Breast epithelium (tissue), 4 donors: ENCODE data around the gene HUNK. TPM values are rescaled to one million over a fixed set of nuclear protein-coding genes. Genes with fewer than 3 reads are reported as not detected.

ENCODE experiments used
- DNase-seq, 2 donors: peaks; one replicate each; pipeline ENCODE4 v3.0.0-alpha.2; 2019; ENCODE audit warnings: low spot score in 2 of 2
- H3K27ac ChIP-seq, 2 donors: fragments of 200-600 bp; sonication (generic) in 1 of 2; one replicate each; pipeline ENCODE4 v1.5.1; 2016 to 2019; ENCODE audit warnings: mild to moderate bottlenecking in 1 of 2
- H3K27me3 ChIP-seq, 2 donors: fragments of 200-600 bp; sonication (generic) in 1 of 2; one replicate each; pipeline versions ENCODE4 v1.5.1 to v1.6.0; 2017 to 2019; ENCODE audit warnings: control low read depth in 1 of 2, mild to moderate bottlenecking in 1 of 2
- H3K36me3 ChIP-seq: fragments of 200-600 bp; one replicate; pipeline ENCODE4 v1.5.1; 2019
- H3K4me1 ChIP-seq, 2 donors: fragments of 200-600 bp; sonication (generic); one replicate each; pipeline ENCODE4 v1.5.1; 2016 to 2019; ENCODE audit warnings: control low read depth in 1 of 2
- H3K4me3 ChIP-seq, 3 donors: fragments of 200-600 bp; sonication (generic); 1 replicate in 2 of 3; 2 replicates in 1 of 3; pipeline ENCODE4 v1.5.1; 2016 to 2019; ENCODE audit warnings: mild to moderate bottlenecking in 3 of 3, moderate library complexity in 2 of 3
- H3K9me3 ChIP-seq, 2 donors: fragments of 200-600 bp; sonication (generic) in 1 of 2; one replicate each; pipeline ENCODE4 v1.5.1; 2016 to 2019; ENCODE audit warnings: control low read depth in 1 of 2
- CTCF ChIP-seq, 3 donors: fragments of 450-650 bp; IDR thresholded peaks; one replicate each; pipeline ENCODE4 v1.5.1; 2016 to 2017; ENCODE audit warnings: antibody characterized with exemption in 3 of 3, mild to moderate bottlenecking in 3 of 3, moderate library complexity in 3 of 3
- POLR2A ChIP-seq: fragments of 450-650 bp; IDR thresholded peaks from one replicate; pipeline ENCODE4 v1.6.1; 2016; ENCODE audit warnings: antibody characterized with exemption, mild to moderate bottlenecking, moderate library complexity
- POLR2AphosphoS5 ChIP-seq, 3 donors: sonication (generic); formaldehyde crosslinking; IDR thresholded peaks; one replicate each; pipeline ENCODE4 v1.6.1; 2017; ENCODE audit warnings: antibody characterized with exemption in 3 of 3
- intact Hi-C: fragments of 100-400 bp; cut with DNase I; formaldehyde crosslinking; loops from one replicate; pipeline ENCODE4 v1.15.1; 2023; ENCODE audit warnings: low total_unique reads
- total RNA-seq, 3 donors: library from RNA; depleted of rRNA; stranded (reverse); fragments of >200 nt; gene quantifications; one replicate each; pipeline ENCODE4 v1.1.0, GENCODE V29; 2016

HUNK gene
- total RNA-seq, 3 donors from 2014 or later, result 0.32 to 2.0 (median 1.3) TPM

DNA sequence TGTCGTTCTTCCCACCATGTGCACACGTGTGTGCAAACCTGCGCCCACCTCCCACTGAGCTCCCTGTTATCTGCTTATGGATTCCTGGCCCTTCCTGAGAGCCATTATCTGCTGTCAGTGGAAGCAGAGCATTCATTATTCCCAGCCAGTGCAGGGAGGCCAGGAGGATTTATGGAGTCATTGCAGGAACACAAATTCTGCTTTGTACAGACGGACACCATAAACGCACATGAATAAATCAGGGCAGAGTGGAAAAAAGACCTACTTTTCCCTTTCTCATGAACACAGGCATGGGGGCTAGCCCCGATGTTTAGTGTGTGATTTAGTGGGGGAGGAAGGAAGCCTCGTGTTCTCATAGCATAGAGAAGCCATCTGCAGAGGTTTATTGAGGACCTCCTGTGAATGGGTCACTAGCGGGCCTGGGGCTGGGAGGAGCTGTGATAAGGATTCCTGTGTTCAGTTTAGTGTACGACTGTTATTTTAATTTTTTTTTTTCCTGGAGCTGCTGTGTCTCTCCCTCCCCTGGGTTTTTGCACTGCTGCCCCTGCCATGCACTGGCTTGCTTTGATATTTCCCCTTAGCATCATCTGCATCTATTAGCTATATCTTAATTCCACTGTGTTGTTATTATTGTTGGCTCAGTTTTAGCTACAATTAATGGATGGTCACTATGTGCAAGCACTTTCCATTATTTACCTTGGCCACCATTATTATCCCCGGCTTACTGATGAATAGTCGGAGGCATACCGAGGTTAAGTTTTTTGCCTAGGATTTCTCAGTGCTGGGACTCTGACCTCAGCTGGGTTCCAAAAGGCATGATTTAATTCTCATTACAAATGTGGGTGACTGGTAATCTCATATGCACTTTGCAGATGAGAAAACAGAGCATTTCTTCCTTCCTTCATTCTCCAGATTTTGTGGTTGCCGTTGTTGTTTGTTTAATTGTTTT, 33.0 kb downstream of the HUNK start:
- no peak for DNase-seq
- H3K9me3 ChIP-seq, result no peaks in the 10 kb centered on the region
- H3K4me3 ChIP-seq, result no peak overlapping the region
- no peaks in the 10 kb centered on the region for H3K27me3 ChIP-seq
- H3K36me3 ChIP-seq, result no peaks in the 10 kb centered on the region
- TF ChIP-seq POLR2AphosphoS5 (IDR thresholded peaks at IDR 0.05) (no peak), CTCF (IDR thresholded peaks at IDR 0.05) (no peak), POLR2A (no peak)
- H3K4me1 ChIP-seq, result peaks cover 0 to 9% of the 10 kb centered on the region in 2 donors
- H3K27ac ChIP-seq, result no peak overlapping the region
- intact Hi-C loops, result no loop called here

GRCh38 chr21:31908106-31909031, 35.5 kb downstream of the HUNK start:
- TF ChIP-seq CTCF (IDR thresholded peaks at IDR 0.05) (no peak), POLR2A (no peak), POLR2AphosphoS5 (IDR thresholded peaks at IDR 0.05) (no peak)
- peaks cover 0 to 9% of the 10 kb centered on the region in 2 donors for H3K4me1 ChIP-seq
- intact Hi-C loops, result no loop called here
- H3K27me3 ChIP-seq, result no peaks in the 10 kb centered on the region
- H3K4me3 ChIP-seq, result peak overlapping the region in 2 of 3 donors; percentile 6 to 45
- H3K9me3 ChIP-seq, result no peaks in the 10 kb centered on the region
- peak overlapping the region; percentile 71 to 84 for H3K27ac ChIP-seq
- no peaks in the 10 kb centered on the region for H3K36me3 ChIP-seq
- DNase-seq, result peak; percentile 70 to 73

DNA sequence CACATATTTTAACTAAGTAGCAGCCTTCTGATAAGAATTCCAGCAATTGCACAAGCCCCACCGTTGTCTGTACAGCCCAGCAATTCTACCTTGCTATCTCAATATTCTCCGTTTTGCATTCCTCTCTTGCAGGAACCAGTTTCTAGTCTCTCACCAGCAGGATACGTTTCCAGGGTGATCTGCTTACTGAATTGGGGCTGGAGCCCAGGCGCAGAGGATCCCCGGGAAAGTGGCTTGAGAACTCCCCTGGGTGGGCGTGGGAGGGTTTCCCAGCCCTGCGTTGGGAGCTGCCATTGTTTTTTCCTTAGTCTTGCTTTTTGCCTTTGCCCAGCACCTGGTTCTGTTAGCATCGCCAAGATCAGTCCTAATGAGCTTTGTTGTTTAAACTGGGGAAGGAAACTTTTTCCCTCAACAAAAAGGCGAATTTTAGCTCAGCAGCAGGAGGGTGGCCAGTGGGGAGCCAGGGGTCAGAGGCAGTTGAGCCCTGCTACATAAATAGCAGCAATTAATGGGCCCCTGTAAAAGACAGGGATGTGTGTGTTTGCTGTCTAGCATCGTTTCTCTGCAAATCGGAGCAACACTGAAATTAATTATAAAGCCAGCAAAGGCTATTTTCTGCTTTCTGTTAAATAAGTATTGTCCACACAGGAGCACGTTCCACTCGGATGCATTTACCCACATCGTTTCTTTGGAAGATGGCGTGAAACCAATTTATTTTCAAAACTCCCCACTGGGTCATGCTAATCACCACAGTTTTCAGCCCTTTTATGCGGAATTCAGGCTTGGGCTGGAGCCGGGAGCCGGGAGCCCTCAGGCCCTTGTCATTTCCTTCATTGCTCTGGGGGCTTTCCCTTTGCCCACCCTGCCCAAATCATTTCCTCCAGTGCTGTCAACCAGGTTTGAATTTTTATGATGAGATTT, 36.6 kb downstream of the HUNK start:
- H3K27me3 ChIP-seq, result no peaks in the 10 kb centered on the region
- no peak for DNase-seq
- TF ChIP-seq CTCF (IDR thresholded peaks at IDR 0.05), result no peak
- TF ChIP-seq POLR2AphosphoS5 (IDR thresholded peaks at IDR 0.05), result no peak
- no peak for TF ChIP-seq POLR2A
- H3K9me3 ChIP-seq, result no peaks in the 10 kb centered on the region
- peaks cover 0 to 9% of the 10 kb centered on the region in 2 donors for H3K4me1 ChIP-seq
- intact Hi-C loops, result no loop called here
- H3K27ac ChIP-seq, result peak overlapping the region; percentile 52 to 84
- no peaks in the 10 kb centered on the region for H3K36me3 ChIP-seq
- H3K4me3 ChIP-seq, result no peak overlapping the region

DNA sequence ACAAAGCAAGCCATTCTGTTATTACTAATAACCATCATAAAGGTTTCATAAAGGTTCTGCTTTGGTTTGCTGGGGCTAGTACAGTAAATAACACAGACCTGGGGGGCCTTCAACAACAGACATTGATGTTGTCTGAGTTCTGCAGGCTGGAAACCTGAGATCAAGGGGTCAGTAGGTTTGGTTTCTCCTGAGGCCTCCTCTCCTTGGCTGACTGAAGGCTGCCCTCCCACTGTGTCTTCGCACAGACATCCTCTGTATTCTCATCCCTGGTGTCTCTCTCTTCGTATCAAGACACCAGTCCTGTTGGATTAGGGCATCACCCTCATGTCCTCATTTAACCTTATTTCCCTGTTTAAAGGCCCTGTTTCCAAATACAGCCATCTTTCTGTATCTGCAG, 37.3 kb downstream of the HUNK start:
- TF ChIP-seq POLR2AphosphoS5 (IDR thresholded peaks at IDR 0.05), result no peak
- Histone ChIP-seq H3K27me3 (no peaks in the 10 kb centered on the region), H3K36me3 (no peaks in the 10 kb centered on the region), H3K4me1 (peaks cover 0 to 9% of the 10 kb centered on the region in 2 donors), H3K27ac (no peak overlapping the region), H3K9me3 (no peaks in the 10 kb centered on the region), H3K4me3 (no peak overlapping the region)
- DNase-seq, result no peak
- intact Hi-C loops, result no loop called here
